Mesangial cell (primary cell): Measurements from ENCODE around the gene SP140. TPM values are rescaled to one million over a fixed set of nuclear protein-coding genes. Genes with fewer than 3 reads are reported as not detected.

ENCODE experiments used
- total RNA-seq: library from RNA; depleted of rRNA; stranded (reverse); fragments of >200 nt; gene quantifications from 2 replicates; pipeline ENCODE4 v1.2.3, GENCODE V29; 2015

Gene SP140
- 0.25 and 0.98 TPM in 2 replicates for total RNA-seq

GRCh38 chr2:230225486-230225885, at the start of gene SP140:
Gene SP140 (plus strand): TSS chr2:230225736. CDS start chr2:230225845, 109 bp downstream.

GRCh38 chr2:230219419-230220331, 5.9 kb upstream of the SP140 start, which contains the start of gene SP110:
Gene SP110 (minus strand): TSS chr2:230219984. CDS start chr2:230216927, 3,057 bp downstream.

GRCh38 chr2:230326453-230327417, 101.2 kb downstream of the SP140 start, which contains the start of gene SP140L:
Gene SP140L (plus strand): TSS chr2:230327193. CDS start chr2:230327270, 77 bp downstream.

Other genes starting within 250 kb of the SP140 start
- gene SLC16A14, start 156.8 kb upstream of the SP140 start, total RNA-seq = 0.81 and 1.6 TPM in 2 replicates
- gene SP110, start 5.8 kb upstream of the SP140 start, total RNA-seq = 6.8 and 10.3 TPM in 2 replicates
- 3.4 and 4.7 TPM in 2 replicates for gene SP140L, start 101.5 kb downstream of the SP140 start, total RNA-seq
- 37.9 and 42.5 TPM in 2 replicates for gene SP100, start 190.5 kb downstream of the SP140 start, total RNA-seq